Stimulated activated CD4-positive, alpha-beta T cell treated with anti-CD3 and anti-CD28 coated beads, Interleukin-2, amount 100 ng/mL, for 48 hours (primary cell): ENCODE results near the gene TTC7B.

ENCODE experiments used
- DNase-seq, 2 donors: peaks; one replicate each; pipeline ENCODE4 v3.0.0-alpha.2; 2020

TTC7B gene

GRCh38 chr14:90587252-90587910 is 228.8 kb downstream of the TTC7B start:
- no peak for DNase-seq

DNA sequence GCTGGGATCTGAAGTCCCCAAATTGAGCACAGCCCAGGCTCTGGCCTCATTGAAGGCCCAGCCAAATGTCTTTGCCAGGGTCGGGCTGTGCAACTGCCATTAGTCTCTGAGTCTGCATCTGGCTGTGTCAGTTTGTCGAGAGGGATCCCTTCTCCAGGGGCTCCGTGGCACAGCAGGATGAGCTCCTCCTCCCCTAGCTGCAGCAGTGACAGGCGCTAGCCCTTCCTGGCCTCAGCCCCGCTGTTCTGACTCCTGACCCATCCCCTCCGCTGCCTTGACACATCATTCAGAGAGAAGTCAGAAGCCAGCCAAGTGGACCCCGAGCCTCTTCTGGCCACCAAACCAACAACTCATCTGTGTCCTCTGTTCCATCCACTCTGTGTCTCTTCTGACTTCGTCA is 231.1 kb downstream of the TTC7B start:
- DNase-seq, result no peak

GRCh38 chr14:90583916-90584605 is 232.2 kb downstream of the TTC7B start:
- no peak for DNase-seq

- DNase-seq, result no peak
Observed at GRCh38 chr14:90583427-90583826, 232.8 kb downstream of the TTC7B start.

- DNase-seq, result no peak
Observed at GRCh38 chr14:90582166-90582565, 234.1 kb downstream of the TTC7B start.

DNA sequence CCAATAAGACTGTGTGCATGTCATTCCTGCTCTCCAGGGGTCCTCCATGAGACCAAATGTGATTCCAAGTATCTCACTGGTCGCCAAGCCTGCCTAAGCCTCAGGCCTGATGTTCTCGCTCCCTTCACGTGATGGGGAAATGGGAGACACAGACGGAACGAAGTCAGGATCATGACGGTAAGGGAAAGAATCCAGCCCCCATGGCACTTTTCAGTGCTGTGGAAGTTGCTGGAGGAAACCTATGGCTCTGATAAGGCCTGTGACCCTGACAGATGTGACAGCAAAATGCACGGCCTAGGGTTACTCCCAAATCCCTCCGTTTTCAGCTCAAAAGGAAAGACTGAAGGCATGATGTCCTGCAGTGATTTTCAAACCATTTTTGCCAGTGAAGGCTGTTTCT is 234.5 kb downstream of the TTC7B start:
- DNase-seq, result no peak

GRCh38 chr14:90580377-90581335 is 235.6 kb downstream of the TTC7B start:
- no peak for DNase-seq

GRCh38 chr14:90579816-90580215 is 236.4 kb downstream of the TTC7B start:
- no peak for DNase-seq

DNA sequence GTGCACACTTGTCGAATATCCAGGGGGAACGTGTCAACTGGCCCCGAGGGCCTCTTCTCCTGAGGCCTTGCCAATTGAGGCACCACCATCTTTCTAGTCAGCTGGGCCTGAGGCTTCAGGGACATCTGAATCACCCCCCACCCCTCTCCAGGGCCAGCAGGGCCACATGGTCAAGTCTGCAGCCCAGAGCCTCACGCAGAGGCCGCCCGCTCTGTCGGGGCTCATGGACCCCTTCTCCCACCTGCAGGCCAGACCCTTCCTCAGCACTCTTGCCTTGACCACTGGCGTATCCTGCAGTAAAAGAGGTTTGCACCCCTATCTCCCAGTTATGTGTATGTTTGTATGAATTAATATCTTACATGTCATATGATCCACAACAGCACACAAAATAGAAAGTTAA is 237.1 kb downstream of the TTC7B start:
- no peak for DNase-seq

DNA sequence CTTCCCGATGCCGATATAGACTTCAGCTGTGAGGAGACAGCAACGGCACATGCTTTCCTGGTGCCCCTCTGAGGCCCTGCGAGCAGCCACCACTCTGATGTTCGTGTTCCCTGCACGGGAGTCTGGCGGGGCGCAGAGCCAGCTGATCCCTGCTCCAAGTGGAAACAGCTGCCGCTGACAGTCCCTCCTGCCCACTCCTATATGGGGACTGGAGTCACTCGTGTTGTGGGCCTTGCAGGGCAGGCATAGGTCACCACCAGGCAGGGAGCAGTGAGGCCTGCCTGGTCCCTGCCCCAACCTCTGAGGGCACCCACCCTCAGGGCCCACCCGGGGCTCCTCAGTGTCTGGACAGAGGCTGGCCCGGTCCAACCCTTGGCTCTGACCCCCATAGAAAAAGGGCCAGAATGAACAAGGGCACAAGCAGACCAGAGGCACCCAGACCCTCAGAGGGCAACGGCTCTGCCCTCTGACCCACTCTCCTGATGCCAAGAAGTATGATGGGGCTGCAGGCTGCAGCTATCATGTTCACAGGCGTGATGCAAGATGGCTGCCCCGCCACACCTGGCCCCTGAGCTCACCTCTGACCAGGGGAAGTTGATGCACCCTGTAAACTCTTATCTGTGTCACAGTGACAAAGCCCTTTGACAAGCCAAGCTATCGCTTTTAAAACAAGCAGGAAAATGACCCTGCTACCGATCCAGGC is 237.8 kb downstream of the TTC7B start:
- DNase-seq, result no peak

GRCh38 chr14:90577661-90578282 is 238.5 kb downstream of the TTC7B start:
- no peak for DNase-seq

DNA sequence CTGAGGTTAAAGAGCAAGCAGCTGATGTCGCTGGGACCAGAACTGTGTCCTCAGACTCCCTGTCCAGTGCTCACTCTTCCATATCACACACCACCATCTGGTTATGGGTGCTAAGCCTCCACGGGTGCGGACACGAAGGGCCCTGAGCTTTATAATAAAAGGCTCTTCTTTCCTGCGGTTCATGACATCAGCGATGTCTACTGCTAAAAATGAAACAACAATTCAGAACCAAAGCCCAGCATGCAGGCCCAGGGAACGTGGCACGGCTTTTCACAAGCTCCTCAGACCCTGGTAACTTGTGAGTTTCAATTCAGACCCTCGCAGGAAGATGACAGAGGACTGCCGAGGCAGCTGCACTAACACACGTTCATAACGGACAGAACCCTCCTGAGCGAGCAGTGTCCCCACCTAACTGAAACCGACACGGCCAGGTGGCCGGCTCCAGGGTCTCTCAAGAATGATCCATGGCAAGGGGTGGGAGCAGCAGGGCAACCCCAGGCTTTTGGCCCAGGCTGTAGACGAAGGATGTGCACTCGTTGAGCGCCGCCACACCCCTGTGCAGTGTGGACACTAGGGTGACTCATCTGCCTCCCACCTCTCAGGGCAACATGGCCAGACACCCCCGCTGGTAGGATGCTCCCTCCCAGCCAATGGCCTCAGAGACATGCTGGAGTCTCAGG is 239.1 kb downstream of the TTC7B start:
- DNase-seq, result no peak

- no peak for DNase-seq
Observed at GRCh38 chr14:90576581-90576980, 239.6 kb downstream of the TTC7B start.

GRCh38 chr14:90575781-90576180 is 240.4 kb downstream of the TTC7B start:
- DNase-seq, result no peak

DNA sequence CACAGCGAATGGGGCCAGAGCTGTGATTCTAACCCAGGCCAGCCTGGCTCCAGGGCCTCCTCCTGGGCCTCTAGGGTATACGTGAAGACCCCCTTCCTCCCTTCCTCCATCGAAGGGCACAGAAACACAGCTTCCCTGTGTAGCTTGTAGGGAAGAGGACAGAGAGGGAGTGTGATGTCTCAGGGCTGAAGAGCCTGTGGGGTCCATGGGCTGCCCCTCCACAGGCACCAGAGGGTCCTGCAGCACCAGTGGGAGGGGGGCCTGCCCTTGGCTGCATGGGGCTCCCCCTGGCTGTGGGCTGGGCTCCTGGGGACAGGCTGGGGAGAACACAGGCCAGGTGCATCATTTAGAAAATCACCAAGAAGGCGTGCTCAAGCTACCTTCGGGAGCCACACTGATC is 240.9 kb downstream of the TTC7B start:
- no peak for DNase-seq

DNA sequence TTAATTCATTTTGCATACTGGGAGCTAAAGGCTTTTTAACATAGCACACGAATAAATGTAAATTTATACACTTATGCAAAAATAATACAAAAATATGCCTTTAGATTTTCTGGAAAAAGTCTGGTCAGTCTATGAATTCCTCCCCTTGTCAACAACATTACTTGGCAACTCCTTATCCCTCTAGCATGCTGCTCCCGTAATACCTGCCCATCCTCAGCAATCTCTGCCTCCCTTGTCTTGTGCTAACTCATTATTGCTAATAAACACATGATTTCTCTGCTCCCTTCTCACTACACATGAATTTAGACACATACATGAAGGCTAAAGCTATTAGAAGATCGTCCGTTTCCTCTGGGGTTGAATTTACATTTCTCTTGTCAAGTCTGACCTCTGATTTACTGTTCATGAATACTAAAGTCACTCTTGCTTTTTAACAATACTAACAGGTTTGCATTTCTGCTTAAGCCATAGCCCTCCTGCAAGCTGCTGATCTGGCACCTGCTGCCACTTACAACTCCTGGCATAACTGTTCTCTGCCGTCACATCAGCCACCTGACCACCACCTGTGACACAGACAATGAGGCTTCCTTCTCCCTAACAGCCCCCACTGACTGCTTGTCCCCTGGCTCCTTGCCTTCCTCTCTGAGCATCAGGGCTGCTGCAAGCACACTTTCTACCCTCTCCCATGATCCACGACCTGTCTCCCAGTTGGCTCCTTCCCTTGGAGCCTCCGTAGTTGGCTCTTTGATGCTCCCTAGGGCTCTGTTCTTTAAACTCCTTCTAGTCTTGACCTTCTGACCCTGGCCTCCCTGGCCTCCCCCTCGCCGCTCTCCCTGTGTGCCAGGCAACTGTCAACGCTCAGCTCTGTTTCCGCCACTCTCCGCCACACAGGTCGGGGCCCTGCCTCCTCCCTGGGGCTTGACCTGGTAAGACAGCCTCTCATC is 241.8 kb downstream of the TTC7B start:
- no peak for DNase-seq

- no peak for DNase-seq
Observed at GRCh38 chr14:90573385-90574105, 242.7 kb downstream of the TTC7B start.

DNA sequence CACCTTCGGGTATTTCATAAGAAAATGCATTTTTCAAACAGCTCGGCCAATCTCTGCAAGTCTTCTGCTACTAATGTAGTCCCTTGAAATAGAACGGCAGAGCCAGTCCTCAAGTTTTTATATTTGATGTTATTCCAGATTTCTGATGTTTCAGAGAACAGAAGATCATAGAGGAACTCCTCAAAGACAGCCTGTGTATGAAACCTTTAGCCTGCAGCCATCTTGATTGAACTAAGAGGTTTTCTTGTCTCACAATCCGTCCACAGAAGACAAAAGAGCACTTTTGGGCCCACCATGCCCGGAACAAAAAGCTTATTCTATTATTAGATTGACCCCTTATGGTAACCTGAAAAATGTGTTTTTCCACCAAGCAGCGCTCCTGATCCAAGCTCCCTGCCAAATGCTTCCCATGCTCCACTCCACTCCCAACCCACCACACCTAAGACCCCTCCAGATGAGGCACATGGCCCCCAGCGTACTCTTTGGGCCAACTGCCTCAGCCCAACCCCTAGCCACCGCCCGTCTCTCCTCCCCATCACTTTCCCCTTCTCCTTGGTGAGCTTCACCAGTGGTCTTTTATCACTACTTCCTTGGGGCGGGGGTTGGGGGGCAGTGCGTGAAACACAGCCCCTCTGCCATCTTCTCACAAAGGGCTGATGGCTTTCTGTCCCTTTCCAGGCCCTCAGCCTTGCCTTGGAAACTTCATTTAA is 243.6 kb downstream of the TTC7B start:
- no peak for DNase-seq
